GM21737 (cell line): ENCODE measurements around the gene TFB2M.

ENCODE experiments used
- ATAC-seq: cut with Tn5 transposase; IDR thresholded peaks from one replicate; pipeline ENCODE4 v1.9.1; 2021; ENCODE audit warnings: mild to moderate bottlenecking, moderate library complexity; ENCODE audit not compliant: unreplicated experiment

Gene TFB2M

DNA sequence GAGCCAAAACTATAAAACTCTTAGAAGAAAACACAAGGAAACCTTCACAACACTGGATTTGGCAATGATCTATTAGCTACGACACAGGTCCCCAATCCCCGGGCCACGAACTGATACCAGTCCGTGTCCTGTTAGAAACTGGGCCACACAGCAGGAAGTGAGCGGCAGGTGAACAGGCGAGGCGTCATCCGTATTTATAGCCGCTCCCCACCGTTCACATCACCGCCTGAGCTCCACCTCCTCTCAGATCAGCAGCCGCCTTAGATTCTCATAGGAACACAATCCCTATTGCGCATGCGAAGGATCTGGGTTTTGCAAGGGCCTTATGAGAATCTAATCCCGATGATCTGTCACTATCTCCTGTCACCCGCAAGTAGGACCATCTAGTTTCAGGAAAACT, 11.9 kb downstream of the TFB2M start:
- no peak for ATAC-seq

DNA sequence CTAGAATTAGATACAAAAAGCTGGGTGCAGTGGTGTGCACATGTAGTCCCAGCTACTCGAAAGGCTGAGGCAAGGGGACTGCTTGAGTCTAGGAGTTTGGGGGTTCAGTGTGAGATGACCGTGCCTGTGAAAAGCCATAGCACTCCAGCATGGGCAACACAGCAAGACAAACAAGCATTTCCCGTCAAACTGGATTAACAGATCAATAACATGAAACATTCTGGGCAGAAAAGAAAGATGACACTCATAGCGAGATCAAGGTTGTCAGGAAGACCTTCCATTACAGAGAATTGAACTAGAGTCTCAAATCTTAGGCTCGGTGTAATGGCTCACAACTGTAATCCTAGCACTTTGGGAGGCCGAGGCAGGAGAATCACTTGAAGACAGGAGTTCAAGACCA, 14.0 kb downstream of the TFB2M start:
- ATAC-seq: no peak

DNA sequence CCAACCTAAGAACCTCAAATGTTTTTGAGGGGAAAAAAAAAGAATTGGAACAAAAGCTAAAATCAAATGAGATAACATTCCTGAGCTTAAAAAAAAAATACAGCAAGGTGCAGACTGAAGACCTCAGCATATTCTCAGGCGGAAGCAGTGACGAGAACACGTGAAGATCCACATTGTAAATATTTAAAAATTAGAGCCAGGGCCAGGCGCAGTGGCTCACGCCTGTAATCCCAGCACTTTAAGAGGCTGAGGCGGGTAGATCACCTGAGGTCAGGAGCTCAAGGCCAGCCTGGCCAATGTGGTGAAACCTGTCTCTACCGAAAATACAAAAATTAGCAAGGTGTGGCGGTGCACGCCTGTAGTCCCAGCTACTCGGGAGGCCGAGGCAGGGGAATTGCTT, 15.7 kb downstream of the TFB2M start:
- ATAC-seq: no peak

DNA sequence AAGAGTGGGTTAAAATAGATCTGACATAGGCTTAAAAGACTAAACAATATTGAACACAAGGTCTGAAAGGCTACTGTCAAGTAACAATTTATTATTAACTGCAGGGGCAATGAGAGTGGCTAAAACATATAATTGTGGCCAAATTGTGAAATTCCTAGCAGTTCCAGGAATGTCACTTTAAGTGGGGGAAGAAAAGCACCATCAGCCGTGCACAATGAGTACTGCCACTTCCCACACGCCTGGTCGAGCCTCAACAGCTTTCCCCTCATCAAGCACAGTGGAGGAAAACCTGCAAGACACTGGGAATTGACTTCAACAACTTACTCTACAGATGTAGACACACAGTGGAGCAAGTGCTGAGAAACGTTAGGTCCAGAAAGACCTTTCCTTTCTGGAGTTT, 16.4 kb downstream of the TFB2M start:
- no peak for ATAC-seq

DNA sequence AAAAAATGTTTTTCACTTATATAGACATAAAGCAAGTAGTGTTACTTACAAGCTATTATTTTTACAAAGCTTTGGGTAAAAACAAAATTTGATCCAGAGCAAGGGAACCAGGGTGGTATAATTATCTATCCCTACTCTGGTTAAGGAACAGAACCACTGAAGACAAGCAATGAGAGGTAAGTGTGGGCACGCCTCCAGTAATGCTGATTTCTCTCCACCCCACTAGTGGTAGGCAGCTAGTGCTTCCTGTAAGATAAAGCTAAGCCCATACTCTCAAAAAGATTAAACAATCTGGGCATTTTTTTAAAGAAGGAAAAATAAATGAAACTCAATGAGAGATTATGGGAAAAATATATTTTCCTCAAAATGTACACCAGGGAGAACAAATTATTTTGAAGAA, 22.1 kb downstream of the TFB2M start:
- ATAC-seq: no peak

DNA sequence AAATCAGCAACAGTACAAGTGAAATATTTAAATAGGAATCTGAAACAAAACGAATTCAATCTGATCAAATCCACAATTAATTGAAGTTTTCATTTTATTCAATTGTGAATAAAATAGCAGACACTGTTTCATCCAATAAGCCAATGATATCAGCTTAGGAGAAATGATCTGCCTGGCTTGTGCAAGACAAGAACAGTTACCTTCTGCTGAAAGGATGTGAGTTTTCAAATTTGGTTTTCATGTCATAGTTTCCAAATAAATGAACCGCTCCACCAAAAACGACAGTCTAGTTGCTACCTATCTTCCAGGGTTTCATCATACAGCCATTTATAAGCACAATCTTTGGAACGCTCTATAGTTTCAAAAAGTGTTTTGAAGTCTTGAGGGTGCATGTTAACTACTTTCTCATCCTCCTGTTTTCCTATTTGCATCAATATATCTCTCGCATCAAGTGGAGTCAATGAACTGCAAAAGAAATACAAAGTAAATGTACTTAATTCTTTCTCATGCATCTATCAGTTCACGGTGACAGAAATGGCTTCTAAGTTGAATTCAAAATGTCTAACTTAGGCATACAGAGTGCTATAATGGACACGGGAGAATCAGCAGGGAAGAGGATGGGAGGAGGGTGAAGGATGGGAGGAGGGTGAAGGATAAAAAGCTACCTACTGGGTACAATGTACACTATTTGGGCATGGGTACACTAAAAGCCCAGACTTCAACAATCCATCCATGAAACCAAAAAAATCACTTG, 25.1 kb downstream of the TFB2M start:
- no peak for ATAC-seq

DNA sequence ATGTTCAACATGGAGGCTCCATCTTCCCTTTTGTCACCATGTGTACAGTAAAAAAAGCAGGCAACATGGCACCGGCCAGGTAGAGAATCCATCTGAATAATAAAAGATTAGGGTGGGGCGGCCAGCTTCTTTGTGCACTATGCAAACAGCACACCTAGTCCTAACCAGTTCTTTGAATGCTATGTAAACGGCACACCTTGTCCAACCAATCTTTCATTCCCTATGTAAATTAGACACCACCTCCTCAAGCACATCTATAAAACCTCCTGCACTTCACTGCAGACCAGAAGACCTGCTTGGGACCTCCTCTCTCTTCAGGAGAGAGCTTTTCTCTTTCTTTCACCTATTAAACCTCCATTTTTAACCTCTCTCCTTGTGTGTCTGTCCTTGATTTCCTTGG, 28.2 kb downstream of the TFB2M start:
- ATAC-seq: no peak

DNA sequence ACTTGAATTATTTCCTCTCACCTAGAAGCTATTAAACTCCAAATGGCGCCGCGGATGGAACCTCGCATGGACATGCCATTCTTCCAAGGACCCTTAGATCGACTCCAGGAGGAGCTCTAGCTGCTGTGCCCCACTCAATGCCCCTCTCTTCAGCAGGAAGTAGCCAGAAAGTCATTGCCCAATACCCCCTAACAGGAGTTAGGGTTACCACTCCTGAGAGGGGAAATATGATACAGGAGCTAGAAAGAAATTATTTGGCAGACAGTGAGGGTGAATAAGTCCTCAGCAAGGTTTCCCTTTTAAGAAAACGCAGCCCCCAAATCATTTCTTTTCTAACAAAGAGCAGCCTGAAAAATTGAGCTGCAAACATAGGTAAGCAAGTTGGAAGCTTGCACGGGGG, 28.6 kb downstream of the TFB2M start:
- ATAC-seq: no peak

DNA sequence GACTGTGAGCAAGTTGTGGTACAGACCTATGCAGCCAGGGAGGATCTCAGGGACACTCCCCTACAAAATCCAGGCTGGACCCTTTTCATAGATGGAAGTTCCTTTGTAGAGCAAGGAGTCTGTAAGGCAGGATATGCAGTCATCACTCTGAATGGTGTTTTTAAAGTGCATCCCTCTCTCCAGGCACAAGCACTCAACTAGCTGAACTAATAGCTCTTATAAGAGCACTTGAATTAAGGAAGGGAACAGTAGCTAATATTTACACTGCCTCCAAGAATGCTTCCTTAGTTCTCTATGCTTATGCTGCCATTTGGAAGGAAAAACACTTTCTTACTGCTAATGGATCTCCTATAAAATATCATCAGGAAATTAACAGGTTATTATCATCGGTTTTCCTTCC, 31.9 kb downstream of the TFB2M start:
- no peak for ATAC-seq

DNA sequence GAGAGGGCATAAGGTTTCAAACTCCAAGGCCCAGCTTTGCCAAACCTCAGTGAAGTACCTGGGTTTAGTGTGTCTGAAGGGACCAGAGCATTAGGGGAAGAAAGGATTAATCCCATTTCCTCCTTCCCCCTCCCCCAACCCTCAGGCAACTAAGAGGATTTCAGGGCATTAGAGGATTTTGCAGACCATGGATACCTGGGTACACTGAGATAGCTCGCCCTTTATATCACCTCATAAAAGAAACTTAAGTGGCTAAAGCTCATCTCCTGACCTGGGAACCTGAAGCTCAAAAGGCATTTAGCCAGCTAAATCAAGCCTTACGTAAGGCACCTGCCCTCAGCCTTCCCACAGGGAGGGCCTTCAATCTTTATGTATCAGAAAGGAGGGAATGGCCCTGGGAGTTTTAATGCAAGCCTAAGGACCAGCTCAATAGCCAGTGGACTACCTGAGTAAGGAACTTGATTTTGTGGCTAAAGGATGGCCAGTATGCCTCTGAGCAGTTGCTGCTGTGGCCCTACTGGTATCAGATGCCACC, 32.6 kb downstream of the TFB2M start:
- no peak for ATAC-seq

DNA sequence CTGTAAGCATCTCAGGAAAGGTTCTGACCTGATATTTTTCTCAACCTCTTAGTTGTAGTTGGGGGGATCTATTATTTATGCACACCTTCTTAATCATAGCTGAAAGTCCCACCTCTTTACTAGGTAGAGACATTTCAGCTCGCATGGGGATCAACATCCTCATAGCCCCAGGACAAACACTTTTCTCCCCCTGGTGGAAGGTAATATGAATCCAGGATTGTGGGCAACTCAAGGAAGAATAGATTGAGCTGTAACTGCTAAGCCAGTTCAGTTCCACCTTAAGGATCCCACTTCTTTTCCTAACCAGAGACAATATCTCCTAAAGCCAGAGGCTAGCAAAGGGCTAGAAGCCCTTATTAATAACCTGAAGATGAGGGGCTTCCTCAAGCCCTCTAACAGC, 33.5 kb downstream of the TFB2M start:
- no peak for ATAC-seq

DNA sequence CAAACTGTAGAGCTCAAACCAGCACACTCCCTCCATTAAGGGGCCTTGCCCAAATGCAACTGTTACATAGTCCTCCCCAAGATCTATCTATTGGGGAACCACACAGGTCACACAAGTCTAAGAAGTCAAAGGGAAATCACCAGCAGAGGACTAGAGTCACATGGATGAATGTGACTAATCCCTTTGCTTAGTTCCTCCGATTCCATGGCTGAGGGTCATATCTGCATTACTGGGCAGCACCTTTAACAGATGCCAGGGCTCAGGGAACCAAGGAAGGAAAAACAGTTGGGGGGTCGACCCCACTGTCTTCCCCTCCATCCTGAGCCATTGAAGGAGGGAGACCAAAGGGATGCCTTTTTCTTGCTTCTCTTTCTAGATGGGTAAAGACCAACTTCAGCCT, 35.6 kb downstream of the TFB2M start:
- no peak for ATAC-seq

DNA sequence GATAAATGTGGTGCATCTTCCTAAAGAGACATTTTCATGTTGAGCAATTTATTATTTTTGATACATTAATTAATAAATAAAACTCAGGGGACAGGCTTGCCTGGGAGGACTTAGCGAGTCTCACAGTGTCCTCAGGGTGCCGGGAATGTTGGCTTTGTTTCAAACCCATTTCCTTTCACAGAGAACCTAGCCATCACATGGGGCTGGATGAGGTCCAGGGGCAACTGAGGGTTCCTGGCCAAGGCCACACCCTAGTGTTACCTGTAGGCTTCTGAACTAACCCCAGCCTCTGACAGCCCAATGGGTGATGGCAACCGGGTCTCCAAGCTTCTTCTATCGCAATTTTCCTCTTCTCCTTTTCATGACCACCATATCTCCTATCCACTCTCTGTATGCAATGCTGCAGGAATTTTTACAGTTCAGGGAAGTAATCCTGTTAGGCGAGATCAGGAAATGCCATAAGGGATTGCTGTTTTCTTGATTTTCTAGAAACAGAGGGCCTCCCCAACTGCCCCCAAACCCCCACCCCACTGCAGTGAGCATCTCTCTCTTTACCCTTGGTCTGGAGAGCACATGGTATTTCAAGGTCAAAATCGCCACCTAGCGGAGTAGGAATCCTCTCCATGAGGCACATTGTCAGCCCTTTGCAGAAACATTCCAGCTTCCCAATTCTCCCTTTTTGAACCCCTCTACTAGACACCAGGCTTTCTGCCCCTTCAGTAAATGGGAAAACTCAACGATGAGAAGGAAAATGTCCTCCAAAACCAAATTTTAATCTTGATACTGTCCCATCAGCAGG, 36.9 kb downstream of the TFB2M start:
- no peak for ATAC-seq

DNA sequence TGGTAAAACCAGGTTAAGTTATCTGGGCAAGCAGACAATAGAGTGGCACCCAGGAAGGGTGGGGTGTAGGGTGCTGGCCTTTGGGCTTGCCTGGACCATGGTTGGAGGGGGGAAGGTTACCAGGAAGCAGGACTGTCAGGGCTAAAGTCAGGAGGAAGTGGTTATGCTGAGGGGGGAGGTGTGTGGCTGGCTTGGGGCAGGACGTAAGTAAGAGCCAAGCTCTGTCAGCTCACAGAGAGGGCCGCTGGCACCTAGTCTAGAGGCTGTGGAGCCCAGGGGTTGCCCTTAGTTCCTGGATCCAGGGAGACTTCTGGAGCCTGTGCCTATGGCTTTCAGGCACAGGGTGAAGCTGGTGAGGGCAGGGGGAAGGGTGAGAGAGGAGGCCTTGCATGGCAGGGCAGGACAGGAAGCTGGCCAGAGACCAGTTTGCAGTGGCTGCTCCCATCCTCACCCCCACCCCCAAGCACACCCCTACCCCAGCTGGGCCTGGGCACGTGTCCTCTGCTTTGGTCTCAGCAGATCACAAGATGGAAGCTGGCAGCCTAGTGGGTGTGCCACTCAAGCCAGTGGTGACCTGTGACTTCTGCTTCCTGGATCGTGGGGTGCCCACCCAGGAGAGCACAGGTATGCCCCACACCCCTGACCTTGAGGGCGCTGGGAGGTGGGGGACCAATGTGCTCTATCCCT, 38.5 kb downstream of the TFB2M start:
- peak; percentile 65 for ATAC-seq

DNA sequence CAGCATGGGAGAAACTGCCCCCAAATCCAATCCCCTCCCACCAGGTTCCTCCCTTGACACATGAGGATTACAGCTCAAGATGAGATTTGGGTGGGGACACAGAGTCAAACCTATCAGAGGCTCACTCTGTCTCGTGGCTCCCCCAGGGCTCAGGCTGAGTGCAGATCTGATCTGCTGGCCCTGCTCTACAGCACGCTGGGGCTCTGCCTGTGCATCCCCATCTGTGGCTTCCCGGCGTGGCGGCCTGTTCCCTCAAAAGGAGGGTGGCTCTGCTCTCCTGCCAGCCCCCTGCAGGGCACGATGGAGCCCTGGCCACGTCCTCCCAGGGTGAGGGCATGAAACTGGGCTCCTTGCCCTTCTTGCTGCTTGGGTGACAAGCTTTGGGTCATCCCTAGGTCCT, 39.1 kb downstream of the TFB2M start:
- no peak for ATAC-seq

DNA sequence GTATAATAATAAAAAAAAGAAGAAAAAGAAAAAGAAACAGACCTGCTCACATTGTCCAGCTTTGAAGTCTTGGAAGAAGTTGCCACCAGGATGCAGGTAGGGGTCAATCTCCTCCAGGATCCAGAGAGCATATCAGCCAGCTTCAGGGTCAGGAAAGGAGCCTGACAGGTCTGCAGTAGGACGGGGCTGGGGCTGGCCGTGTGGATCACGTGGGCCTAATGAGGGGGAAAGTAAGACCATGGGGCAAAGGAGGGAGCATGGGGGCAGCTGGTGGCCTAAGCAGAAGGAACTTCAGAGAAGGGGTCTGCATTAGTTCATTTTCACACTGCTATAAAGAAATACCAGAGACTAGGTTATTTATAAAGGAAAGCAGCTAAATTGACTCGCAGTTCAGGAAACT, 39.7 kb downstream of the TFB2M start:
- no peak for ATAC-seq

DNA sequence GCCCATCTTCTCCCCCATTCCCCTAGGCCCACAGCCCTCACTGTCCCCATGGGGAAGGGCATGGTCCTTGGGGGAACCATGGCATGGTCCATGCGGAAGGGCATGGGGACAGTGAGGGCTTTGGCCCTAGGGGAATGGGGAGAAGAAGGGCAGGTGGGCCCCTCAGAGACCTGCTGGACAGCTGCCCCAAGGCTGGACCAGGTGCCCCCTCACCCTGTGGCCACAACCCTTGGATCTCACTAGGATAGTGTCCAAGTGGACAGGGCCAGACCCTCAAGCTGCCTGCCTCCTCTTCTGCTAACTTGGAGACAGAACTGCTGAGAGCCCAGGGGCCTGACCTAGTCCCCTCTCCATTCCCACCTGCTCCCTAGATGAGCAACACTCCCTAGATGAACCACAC, 46.5 kb downstream of the TFB2M start:
- no peak for ATAC-seq

DNA sequence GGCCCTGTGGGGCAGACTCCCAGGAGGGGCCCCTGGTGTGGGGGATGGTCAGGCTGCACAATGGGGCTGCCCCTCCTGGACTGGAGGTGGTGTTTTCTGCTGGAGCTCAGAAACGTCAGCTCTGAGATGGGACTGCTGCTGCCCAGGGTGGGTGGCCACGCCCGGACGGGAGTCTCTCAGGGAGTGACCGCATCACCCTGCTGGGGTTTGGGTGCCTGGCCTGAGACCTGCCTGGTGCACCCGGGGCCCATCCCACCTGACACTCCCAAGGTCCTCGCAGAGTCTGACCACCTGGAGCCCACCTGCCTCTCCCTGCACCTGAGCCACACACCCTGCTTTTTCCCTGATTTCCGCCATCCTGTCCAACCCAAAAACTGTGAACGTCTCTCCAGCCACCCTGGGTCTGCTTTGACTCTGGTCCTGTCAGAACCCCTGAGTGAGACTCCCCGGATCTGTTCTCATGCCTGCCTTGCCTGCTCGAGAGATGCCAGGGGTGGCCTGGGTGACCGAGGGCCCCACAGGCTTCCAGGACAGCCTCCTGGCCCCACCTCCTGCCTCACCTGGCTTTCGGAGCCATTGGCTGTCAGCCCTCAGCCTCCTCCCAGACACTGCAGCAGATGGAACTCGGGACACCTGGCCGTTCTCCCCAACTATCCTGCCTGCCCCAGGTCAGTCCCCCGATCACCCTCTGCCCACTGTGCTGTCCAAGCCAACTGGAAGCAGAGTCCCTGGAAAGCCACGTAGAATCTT, 47.4 kb downstream of the TFB2M start:
- ATAC-seq: no peak

DNA sequence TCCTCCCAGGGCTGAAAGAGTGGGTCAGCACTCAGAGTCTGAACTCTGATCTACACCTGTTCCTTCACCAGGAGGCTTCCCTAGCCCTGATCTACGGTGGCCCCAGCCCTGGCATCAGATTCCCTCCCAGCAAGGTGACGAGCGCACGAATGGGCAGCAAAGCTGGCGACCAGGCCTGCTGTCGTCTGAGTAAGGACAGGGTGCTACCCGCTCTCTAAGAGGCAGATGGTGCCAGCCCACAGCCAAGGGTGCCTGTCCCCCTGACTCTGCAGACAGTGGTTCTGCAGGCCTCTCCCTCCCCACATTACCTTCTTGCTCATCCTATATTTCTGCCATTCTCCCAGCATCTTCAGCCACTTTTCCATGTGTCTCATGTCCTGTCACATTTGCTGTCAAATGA, 48.7 kb downstream of the TFB2M start:
- ATAC-seq: no peak

DNA sequence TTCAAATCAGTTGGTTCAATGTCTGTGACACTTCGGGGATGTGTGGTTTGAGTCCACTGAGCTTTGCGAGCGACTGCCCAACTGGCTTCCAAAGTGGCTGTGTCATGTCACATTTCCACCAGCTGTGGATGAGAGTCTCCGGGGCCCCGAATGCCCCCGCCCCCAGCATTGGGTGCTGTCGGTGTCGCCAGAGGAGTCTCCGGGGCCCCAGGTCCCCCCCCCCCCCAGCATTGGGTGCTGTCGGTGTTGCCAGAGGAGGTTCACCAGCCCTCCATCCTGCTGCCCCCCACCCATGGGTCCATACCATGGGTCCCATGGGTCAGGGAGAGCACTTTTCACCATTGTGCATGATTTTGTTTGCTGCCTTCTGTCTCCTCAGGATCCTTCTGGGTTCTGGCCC, 49.9 kb downstream of the TFB2M start:
- ATAC-seq: no peak

DNA sequence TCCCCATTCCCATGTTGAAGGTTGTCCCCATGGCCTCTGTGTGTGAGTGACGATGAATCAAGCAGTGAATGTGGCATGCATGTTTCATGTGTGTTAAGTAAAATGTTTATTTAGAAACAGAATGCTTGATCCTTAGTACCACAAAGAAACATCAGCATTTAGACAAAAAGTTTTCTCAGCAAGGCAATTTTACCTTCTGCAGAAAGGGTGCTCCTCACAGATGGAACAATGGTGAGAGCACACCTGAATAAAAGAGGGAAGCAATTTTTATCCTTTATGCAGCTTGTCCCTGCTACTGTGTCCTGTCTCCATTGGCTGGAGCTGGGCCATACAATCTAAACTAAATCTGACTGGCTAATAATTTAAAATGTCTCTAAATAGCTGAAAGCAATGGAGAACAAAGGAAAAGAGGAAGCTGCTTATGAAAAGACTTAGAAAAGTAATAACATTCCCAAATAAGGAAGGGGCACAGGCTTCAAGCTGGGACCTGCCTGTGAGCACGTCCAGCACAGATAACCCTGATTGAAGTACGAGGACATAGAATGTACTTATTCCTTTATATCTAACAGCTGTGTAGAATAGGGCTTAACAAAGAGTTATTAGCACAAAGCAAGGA, 50.6 kb downstream of the TFB2M start:
- ATAC-seq: no peak
